Testis (tissue), 2 donors: ENCODE measurements around the gene C11orf68.

Experiments
- POLR2A ChIP-seq: fragments of 450-650 bp; IDR thresholded peaks from one replicate; pipeline ENCODE4 v1.6.1; 2017; ENCODE audit warnings: antibody characterized with exemption, mild to moderate bottlenecking, moderate library complexity
- TF ChIP-seq, protein P1 (sequence below), 3 experiments: fragments of 450-650 bp in 2 of 3; fragments of 200-600 bp in 1 of 3; sonication (generic) in 1 of 3; IDR thresholded peaks; one replicate each; pipeline ENCODE4 v1.5.1; 2016 to 2019; ENCODE audit warnings: antibody characterized with exemption in 3 of 3, mild to moderate bottlenecking in 2 of 3, moderate library complexity in 1 of 3

GRCh38 chr11:65960824-65961266 is 42.0 kb upstream of the C11orf68 start:
- no peak for TF ChIP-seq POLR2A
- TF ChIP-seq, protein P1, sequence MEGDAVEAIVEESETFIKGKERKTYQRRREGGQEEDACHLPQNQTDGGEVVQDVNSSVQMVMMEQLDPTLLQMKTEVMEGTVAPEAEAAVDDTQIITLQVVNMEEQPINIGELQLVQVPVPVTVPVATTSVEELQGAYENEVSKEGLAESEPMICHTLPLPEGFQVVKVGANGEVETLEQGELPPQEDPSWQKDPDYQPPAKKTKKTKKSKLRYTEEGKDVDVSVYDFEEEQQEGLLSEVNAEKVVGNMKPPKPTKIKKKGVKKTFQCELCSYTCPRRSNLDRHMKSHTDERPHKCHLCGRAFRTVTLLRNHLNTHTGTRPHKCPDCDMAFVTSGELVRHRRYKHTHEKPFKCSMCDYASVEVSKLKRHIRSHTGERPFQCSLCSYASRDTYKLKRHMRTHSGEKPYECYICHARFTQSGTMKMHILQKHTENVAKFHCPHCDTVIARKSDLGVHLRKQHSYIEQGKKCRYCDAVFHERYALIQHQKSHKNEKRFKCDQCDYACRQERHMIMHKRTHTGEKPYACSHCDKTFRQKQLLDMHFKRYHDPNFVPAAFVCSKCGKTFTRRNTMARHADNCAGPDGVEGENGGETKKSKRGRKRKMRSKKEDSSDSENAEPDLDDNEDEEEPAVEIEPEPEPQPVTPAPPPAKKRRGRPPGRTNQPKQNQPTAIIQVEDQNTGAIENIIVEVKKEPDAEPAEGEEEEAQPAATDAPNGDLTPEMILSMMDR (IDR thresholded peaks at IDR 0.05): no peak
